ENCODE measurements around the gene MMS22L. TPM values are rescaled to one million over a fixed set of nuclear protein-coding genes. Genes with fewer than 3 reads are reported as not detected.
"Not testable (repeated sequence)": the region's sequence is repeated elsewhere in the genome, so short reads cannot be mapped to it uniquely, and the experiment has no call there.

Gene MMS22L
- total RNA-seq, 1 donor from 2014 or later: 17.9 TPM

DNA sequence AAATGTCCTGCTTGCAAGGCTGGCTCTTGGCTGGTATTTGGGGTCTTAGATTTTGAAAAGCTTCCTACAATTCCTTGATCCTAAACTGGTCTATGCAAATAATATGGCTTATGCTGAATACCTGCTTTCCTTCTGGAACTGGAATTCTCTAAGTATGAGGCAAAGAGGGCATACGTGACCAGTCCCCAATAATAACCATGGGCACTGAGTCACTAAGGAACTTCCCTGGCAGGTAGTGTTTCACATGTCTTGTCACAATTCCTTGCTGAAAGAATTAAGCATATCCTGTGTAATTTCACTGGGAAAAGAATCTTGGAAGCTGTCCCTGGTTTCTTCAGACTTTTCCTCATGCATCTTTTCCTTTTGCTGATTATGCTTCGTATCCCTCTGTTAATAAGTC lies 106.5 kb downstream of the MMS22L start:
- no peak for DNase-seq
- TF ChIP-seq, protein P1, sequence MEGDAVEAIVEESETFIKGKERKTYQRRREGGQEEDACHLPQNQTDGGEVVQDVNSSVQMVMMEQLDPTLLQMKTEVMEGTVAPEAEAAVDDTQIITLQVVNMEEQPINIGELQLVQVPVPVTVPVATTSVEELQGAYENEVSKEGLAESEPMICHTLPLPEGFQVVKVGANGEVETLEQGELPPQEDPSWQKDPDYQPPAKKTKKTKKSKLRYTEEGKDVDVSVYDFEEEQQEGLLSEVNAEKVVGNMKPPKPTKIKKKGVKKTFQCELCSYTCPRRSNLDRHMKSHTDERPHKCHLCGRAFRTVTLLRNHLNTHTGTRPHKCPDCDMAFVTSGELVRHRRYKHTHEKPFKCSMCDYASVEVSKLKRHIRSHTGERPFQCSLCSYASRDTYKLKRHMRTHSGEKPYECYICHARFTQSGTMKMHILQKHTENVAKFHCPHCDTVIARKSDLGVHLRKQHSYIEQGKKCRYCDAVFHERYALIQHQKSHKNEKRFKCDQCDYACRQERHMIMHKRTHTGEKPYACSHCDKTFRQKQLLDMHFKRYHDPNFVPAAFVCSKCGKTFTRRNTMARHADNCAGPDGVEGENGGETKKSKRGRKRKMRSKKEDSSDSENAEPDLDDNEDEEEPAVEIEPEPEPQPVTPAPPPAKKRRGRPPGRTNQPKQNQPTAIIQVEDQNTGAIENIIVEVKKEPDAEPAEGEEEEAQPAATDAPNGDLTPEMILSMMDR (IDR thresholded peaks at IDR 0.05): no peak
- intact Hi-C loops (cut with micrococcal nuclease): no loop called here
- no peak overlapping the region for H3K27ac Mint-ChIP-seq
- H3K9me3 Mint-ChIP-seq: no peaks in the 10 kb centered on the region
- H3K4me1 Mint-ChIP-seq: no peaks in the 10 kb centered on the region
- H3K27me3 Mint-ChIP-seq: no peaks in the 10 kb centered on the region
- POLR2A ChIA-PET: no interaction called here
- ATAC-seq (ENCODE audit: low read depth): no peak
- CTCF ChIA-PET: interaction anchor here (0.6 to 1.3 kb wide), 2 partner anchors 10 to 218 kb away, joined by 3 read pairs; no protein-coding TSS in a partner anchor
- peaks cover 23% of the 10 kb centered on the region for H3K36me3 Mint-ChIP-seq (ENCODE audit: low read depth)
- no peak overlapping the region for H3K4me3 Mint-ChIP-seq

DNA sequence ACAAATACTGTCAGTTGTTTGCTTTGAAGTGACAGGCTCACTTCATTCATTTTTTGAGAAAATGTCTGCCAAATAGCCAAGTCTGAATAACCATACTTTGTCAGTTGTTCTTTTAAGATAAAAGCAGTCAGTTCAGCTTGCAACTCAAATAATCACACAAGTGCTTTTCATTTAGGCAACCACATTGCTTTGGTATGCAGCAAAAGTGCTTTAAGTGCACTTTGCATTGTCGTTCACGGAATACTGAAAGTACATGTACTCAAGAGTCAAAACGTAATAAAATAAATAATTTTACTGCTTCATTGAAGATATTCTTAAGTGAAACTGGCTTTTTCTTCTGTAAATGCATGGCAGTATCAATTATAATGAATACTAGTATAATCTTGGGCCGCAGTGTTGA lies 107.2 kb downstream of the MMS22L start:
- TF ChIP-seq, protein P1 (IDR thresholded peaks at IDR 0.05): no peak
- no peak overlapping the region for H3K4me3 Mint-ChIP-seq
- CTCF ChIA-PET: interaction anchor here (1.3 kb wide), 1 partner anchor 11 kb away, joined by 3 read pairs; no protein-coding TSS in a partner anchor
- DNase-seq: no peak
- H3K9me3 Mint-ChIP-seq: no peaks in the 10 kb centered on the region
- H3K27ac Mint-ChIP-seq: no peak overlapping the region
- intact Hi-C loops (cut with micrococcal nuclease): no loop called here
- H3K4me1 Mint-ChIP-seq: no peaks in the 10 kb centered on the region
- H3K36me3 Mint-ChIP-seq (ENCODE audit: low read depth): peaks cover 26% of the 10 kb centered on the region
- ATAC-seq (ENCODE audit: low read depth): no peak
- POLR2A ChIA-PET: interaction anchor here (0.6 kb wide), 1 partner anchor 29 kb away, joined by 3 read pairs; no protein-coding TSS in a partner anchor
- no peaks in the 10 kb centered on the region for H3K27me3 Mint-ChIP-seq

- intact Hi-C loops (cut with micrococcal nuclease): no loop called here
Measured at GRCh38 chr6:97174471-97174870, 108.5 kb downstream of the MMS22L start.

GRCh38 chr6:97160280-97160679 lies 122.7 kb downstream of the MMS22L start:
- TF ChIP-seq, protein P1 (IDR thresholded peaks at IDR 0.05): no peak
- Mint-ChIP-seq H3K27me3 (no peaks in the 10 kb centered on the region), H3K9me3 (peaks cover 18% of the 10 kb centered on the region), H3K36me3 (ENCODE audit: low read depth) (peaks cover 47% of the 10 kb centered on the region), H3K4me3 (no peak overlapping the region), H3K27ac (no peak overlapping the region), H3K4me1 (no peaks in the 10 kb centered on the region)
- DNase-seq: no peak
- ATAC-seq (ENCODE audit: low read depth): no peak
- POLR2A ChIA-PET: no interaction called here
- CTCF ChIA-PET: interaction anchor here (1.3 kb wide), 1 partner anchor 234 kb away, joined by 3 read pairs; no protein-coding TSS in a partner anchor
- intact Hi-C loops (cut with micrococcal nuclease): no loop called here

More at GRCh38 chr6:97174471-97174870, 108.5 kb downstream of the MMS22L start:
- no peak for ATAC-seq (ENCODE audit: low read depth)
- TF ChIP-seq, protein P1 (IDR thresholded peaks at IDR 0.05): no peak
- ChIA-PET CTCF (no interaction called here), POLR2A (no interaction called here)
- H3K36me3 Mint-ChIP-seq (ENCODE audit: low read depth): peaks cover 26% of the 10 kb centered on the region
- H3K27ac Mint-ChIP-seq: no peak overlapping the region
- H3K4me1 Mint-ChIP-seq: no peaks in the 10 kb centered on the region
- H3K27me3 Mint-ChIP-seq: no peaks in the 10 kb centered on the region
- DNase-seq: no peak
- H3K4me3 Mint-ChIP-seq: no peak overlapping the region
- no peaks in the 10 kb centered on the region for H3K9me3 Mint-ChIP-seq

DNA sequence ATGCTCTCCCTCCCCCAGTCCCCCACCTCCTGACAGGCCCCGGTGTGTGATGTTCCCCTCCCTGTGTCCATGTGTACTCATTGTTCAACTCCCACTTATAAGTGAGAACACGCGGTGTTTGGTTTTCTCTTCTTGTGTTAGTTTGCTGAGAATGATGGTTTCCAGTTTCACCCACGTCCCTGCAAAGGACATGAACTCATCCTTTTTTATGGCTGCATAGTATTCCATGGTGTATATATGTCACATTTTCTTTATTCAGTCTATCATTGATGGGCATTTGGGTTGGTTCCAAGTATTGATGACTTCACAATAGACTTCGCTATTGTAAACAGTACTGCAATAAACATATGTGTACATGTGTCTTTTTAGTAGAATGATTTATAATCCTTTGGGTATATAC lies 127.6 kb downstream of the MMS22L start:
- peaks cover 35% of the 10 kb centered on the region for H3K36me3 Mint-ChIP-seq (ENCODE audit: low read depth)
- H3K4me3 Mint-ChIP-seq; H3K27me3 Mint-ChIP-seq; intact Hi-C loops (cut with micrococcal nuclease); POLR2A ChIA-PET; H3K4me1 Mint-ChIP-seq; CTCF ChIA-PET; DNase-seq; ATAC-seq (ENCODE audit: low read depth); H3K27ac Mint-ChIP-seq: not testable (repeated sequence)
- peaks cover 14% of the 10 kb centered on the region for H3K9me3 Mint-ChIP-seq

- POLR2A ChIA-PET: no interaction called here
- no peaks in the 10 kb centered on the region for H3K4me1 Mint-ChIP-seq
- no peaks in the 10 kb centered on the region for H3K27me3 Mint-ChIP-seq
- no peak for ATAC-seq (ENCODE audit: low read depth)
- intact Hi-C loops (cut with micrococcal nuclease): no loop called here
- no peak overlapping the region for H3K27ac Mint-ChIP-seq
- DNase-seq: no peak
- peaks cover 14% of the 10 kb centered on the region for H3K9me3 Mint-ChIP-seq
- CTCF ChIA-PET: no interaction called here
- H3K4me3 Mint-ChIP-seq: no peak overlapping the region
- TF ChIP-seq, protein P1 (IDR thresholded peaks at IDR 0.05): no peak
- H3K36me3 Mint-ChIP-seq (ENCODE audit: low read depth): peaks cover 37% of the 10 kb centered on the region
Measured at GRCh38 chr6:97154015-97154414, 129.0 kb downstream of the MMS22L start.
